GM23248 (cell line): ENCODE results near the gene NCKAP1.

Source experiments
- EZH2 ChIP-seq: fragments of 200-600 bp; sonication (generic); IDR thresholded peaks from 2 replicates; pipeline ENCODE4 v1.6.1; 2018; ENCODE audit warnings: antibody characterized with exemption, mild to moderate bottlenecking; ENCODE audit not compliant: insufficient read depth, poor library complexity, severe bottlenecking
- EZH2phosphoT487 ChIP-seq: fragments of 200-600 bp; sonication (generic); IDR thresholded peaks from 2 replicates; pipeline ENCODE4 v1.6.1; 2018; ENCODE audit warnings: antibody characterized with exemption, moderate library complexity, mild to moderate bottlenecking, low read depth; ENCODE audit not compliant: insufficient read depth

DNA sequence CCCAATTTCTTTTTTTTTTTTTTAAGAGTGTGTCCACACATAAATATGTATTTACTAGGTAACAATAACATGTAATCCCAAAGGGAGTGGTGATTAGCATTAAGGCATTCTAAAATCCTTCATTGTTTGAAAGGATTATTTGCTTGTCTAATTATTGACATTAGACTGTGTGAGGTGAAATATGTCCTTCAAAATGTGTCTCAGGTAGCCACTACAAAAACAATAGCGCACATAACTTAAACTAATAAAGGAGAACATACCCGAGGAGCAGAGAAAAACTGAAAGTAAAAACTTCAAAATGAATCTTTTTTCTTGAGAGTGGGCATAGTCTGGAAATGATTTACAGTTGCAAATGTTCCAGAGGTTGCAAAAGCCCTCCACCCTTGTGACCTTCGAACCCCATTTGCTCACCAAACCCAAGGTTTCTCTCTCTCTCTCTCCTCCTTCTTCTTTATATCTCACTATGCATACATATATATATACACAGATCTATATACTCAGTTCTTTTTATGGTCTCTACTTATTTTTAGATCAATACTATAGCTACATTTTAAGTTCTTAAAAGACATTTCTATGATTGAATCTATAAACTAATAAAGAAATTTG lies 147.4 kb downstream of the NCKAP1 start:
- TF ChIP-seq EZH2phosphoT487 (no peak), EZH2 (no peak)
